SU-DHL-6 (cell line): Measurements from ENCODE around the gene PRKCA.

Experiments used
- H2AFZ ChIP-seq: fragments of 200-600 bp; sonication (generic); 2 replicates; pipeline ENCODE4 v1.6.1; 2014; ENCODE audit warnings: low read depth, mild to moderate bottlenecking, moderate library complexity, mixed read lengths, antibody characterized with exemption, low read length; ENCODE audit not compliant: severe bottlenecking
- H3F3A ChIP-seq: fragments of 200-600 bp; shearing (Covaris generic); 2 replicates; pipeline ENCODE4 v1.6.0; 2016; ENCODE audit warnings: antibody characterized with exemption, mild to moderate bottlenecking; ENCODE audit not compliant: insufficient read depth
- H3K27ac ChIP-seq: fragments of 200-600 bp; sonication (generic); 2 replicates; pipeline ENCODE4 v1.5.1; 2016; ENCODE audit warnings: low read depth, mild to moderate bottlenecking, low read length, moderate library complexity, mixed read lengths
- H3K27me3 ChIP-seq: fragments of 200-600 bp; sonication (generic), shearing (Covaris generic); 2 replicates; pipeline ENCODE4 v1.6.0; 2014; ENCODE audit warnings: mild to moderate bottlenecking, low read length
- H3K36me3 ChIP-seq: fragments of 200-600 bp; sonication (generic); 2 replicates; pipeline ENCODE4 v1.6.1; 2014; ENCODE audit warnings: mild to moderate bottlenecking, low read length, mixed read lengths
- H3K4me2 ChIP-seq: fragments of 300-600, 200-600 bp; shearing (Covaris generic), sonication (generic); 2 replicates; pipeline ENCODE4 v1.6.0; 2014; ENCODE audit warnings: low read length, low read depth, mild to moderate bottlenecking; ENCODE audit not compliant: poor library complexity, severe bottlenecking
- H3K4me3 ChIP-seq: fragments of 200-600 bp; sonication (generic); 2 replicates; pipeline ENCODE4 v1.5.1; 2014; ENCODE audit warnings: antibody characterized with exemption, low read length, mild to moderate bottlenecking, mixed read lengths; ENCODE audit not compliant: insufficient read depth, poor library complexity, severe bottlenecking
- H3K79me2 ChIP-seq: fragments of 200-600 bp; sonication (generic); 2 replicates; pipeline ENCODE4 v1.6.1; 2014; ENCODE audit warnings: mild to moderate bottlenecking, low read length, moderate library complexity; ENCODE audit not compliant: insufficient read depth
- H3K9ac ChIP-seq: fragments of 200-600 bp; sonication (generic); 2 replicates; pipeline ENCODE4 v1.7.0; 2014; ENCODE audit warnings: mild to moderate bottlenecking, low read length
- H3K9me2 ChIP-seq: fragments of 200-600 bp; sonication (generic); replicated peaks from 2 replicates; pipeline ENCODE4 v1.6.1; 2014; ENCODE audit warnings: low read length; ENCODE audit not compliant: insufficient read depth
- H3K9me3 ChIP-seq: fragments of 200-600 bp; sonication (generic); 2 replicates; pipeline ENCODE4 v1.6.1; 2014; ENCODE audit warnings: low read length, mixed read lengths; ENCODE audit not compliant: insufficient read depth
- H4K20me1 ChIP-seq: fragments of 200-600 bp; sonication (generic); 2 replicates; pipeline ENCODE4 v1.6.1; 2014; ENCODE audit warnings: low read depth, mild to moderate bottlenecking, antibody characterized with exemption, low read length, moderate library complexity, mixed read lengths
- CTCF ChIP-seq: fragments of 200-600 bp; sonication (generic); IDR thresholded peaks from one replicate; pipeline ENCODE4 v1.5.1; 2017; ENCODE audit warnings: antibody characterized with exemption, mild to moderate bottlenecking, low read length, moderate library complexity; ENCODE audit not compliant: insufficient read depth, poor library complexity, severe bottlenecking
- EZH2phosphoT487 ChIP-seq: fragments of 200-600 bp; sonication (generic), shearing (Covaris generic); conservative IDR thresholded peaks from 2 replicates; pipeline ENCODE4 v1.6.1; 2018; ENCODE audit warnings: mild to moderate bottlenecking, antibody characterized with exemption, low read length, moderate library complexity, mixed read lengths

Gene PRKCA

GRCh38 chr17:66466106-66466820, 163.8 kb downstream of the PRKCA start:
- TF ChIP-seq CTCF = no peak
- TF ChIP-seq EZH2phosphoT487 = no peak
- Histone ChIP-seq H3K9ac (peak overlapping the region; percentile 0; the same call in 1 of the 2 replicates), H3K4me2 (peak overlapping the region; percentile 52), H3K27me3 (no peaks in the 10 kb centered on the region), H2AFZ (no peak overlapping the region), H3K36me3 (no peaks in the 10 kb centered on the region), H3F3A (peaks cover 50% of the 10 kb centered on the region), H3K27ac (peak overlapping the region; percentile 76), H3K9me2 (no peaks in the 10 kb centered on the region), H3K79me2 (peaks cover 91% of the 10 kb centered on the region), H4K20me1 (no peaks in the 10 kb centered on the region), H3K4me3 (no peak overlapping the region), H3K9me3 (no peaks in the 10 kb centered on the region)

DNA sequence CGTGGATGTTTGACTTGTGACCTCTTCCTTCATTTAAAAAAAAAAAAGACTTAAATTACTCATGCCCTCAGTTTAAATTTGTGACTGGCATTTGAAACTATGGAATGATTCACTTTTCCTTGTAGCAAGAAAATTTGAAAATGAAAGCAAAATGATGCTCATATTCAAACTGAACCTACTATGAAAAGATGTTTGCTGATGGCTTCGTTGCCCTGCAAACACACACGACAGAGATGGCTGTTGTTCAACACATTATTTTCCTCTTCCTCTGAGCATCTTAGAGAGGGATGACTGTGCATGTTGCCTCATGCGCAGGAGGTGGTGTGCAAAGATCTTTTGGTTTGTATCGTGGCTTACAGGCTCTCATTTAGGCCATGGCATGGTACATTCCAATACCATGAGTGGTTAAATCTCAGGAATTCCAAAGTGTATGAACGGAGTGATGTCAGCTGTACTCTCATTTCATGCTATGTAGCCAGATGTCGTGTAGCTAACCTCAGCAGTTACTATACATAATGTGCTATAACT, 164.5 kb downstream of the PRKCA start:
- Histone ChIP-seq H3K27me3 (no peaks in the 10 kb centered on the region), H3K9me3 (no peaks in the 10 kb centered on the region), H3K4me3 (no peak overlapping the region), H2AFZ (no peak overlapping the region), H3K36me3 (no peaks in the 10 kb centered on the region), H3K4me2 (peak overlapping the region; percentile 52), H3K9me2 (no peaks in the 10 kb centered on the region), H3K27ac (peak overlapping the region; percentile 76), H3K79me2 (peaks cover 91% of the 10 kb centered on the region), H3F3A (peaks cover 50% of the 10 kb centered on the region), H4K20me1 (no peaks in the 10 kb centered on the region), H3K9ac (peak overlapping the region; percentile 0; the same call in 1 of the 2 replicates)
- no peak for TF ChIP-seq CTCF
- TF ChIP-seq EZH2phosphoT487 = no peak

- Histone ChIP-seq H3K9me3 (no peaks in the 10 kb centered on the region), H3K27ac (peak overlapping the region; percentile 76), H3K4me2 (peak overlapping the region; percentile 52), H3K4me3 (no peak overlapping the region), H3K27me3 (no peaks in the 10 kb centered on the region), H3K79me2 (peaks cover 91% of the 10 kb centered on the region), H3K36me3 (no peaks in the 10 kb centered on the region), H2AFZ (no peak overlapping the region), H3K9me2 (no peaks in the 10 kb centered on the region), H3K9ac (peak overlapping the region; percentile 38; the same call in 1 of the 2 replicates), H3F3A (peaks cover 50% of the 10 kb centered on the region), H4K20me1 (no peaks in the 10 kb centered on the region)
- TF ChIP-seq EZH2phosphoT487 (no peak), CTCF (no peak)
Observed at GRCh38 chr17:66467766-66468165, 165.4 kb downstream of the PRKCA start.
